Left lung (tissue), 10 donors: ENCODE results near the gene ZDHHC7. TPM values are rescaled to one million over a fixed set of nuclear protein-coding genes. Genes with fewer than 3 reads are reported as not detected.

ENCODE experiments used
- ATAC-seq: fragments of 200-7000 bp; cut with Tn5 transposase; one replicate; pipeline ENCODE4 v1.9.1; 2020; ENCODE audit warnings: moderate library complexity
- DNase-seq, 4 donors: peaks; one replicate each; pipeline ENCODE4 v3.0.0-alpha.2; 2013 to 2020
- H3K27ac ChIP-seq, 2 donors: fragments of 200-600 bp; sonication (generic) in 1 of 2; one replicate each; pipeline versions ENCODE4 v1.5.0 to v1.8.0; 2020 to 2021
- H3K27me3 ChIP-seq, 2 donors: fragments of 200-600 bp; sonication (generic) in 1 of 2; one replicate each; pipeline versions ENCODE4 v1.5.0 to v1.8.0; 2020 to 2021
- H3K36me3 ChIP-seq, 2 donors: fragments of 200-600 bp; sonication (generic) in 1 of 2; one replicate each; pipeline versions ENCODE4 v1.5.0 to v1.8.0; 2020 to 2021
- H3K4me1 ChIP-seq, 2 donors: fragments of 200-600 bp; one replicate each; pipeline ENCODE4 v1.8.0; 2021
- H3K4me3 ChIP-seq, 2 donors: fragments of 200-600 bp; sonication (generic) in 1 of 2; one replicate each; pipeline versions ENCODE4 v1.5.0 to v1.8.0; 2020 to 2021; ENCODE audit warnings: mild to moderate bottlenecking in 1 of 2
- H3K9me3 ChIP-seq, 2 donors: fragments of 200-600 bp; sonication (generic) in 1 of 2; one replicate each; pipeline versions ENCODE4 v1.5.0 to v1.8.0; 2020 to 2021
- CTCF ChIP-seq, 2 donors: fragments of 200-600 bp; sonication (generic) in 1 of 2; IDR thresholded peaks; one replicate each; pipeline versions ENCODE4 v1.5.0 to v1.8.0; 2021; ENCODE audit warnings: antibody characterized with exemption in 2 of 2
- intact Hi-C, 2 donors: fragments of 100-400 bp; cut with DNase I; formaldehyde crosslinking; loops; one replicate each; pipeline versions ENCODE4 v1.11.2 to v1.14.2; 2022
- polyA plus RNA-seq, 6 donors: library from polyadenylated mRNA; unstranded; fragments of 120-200 nt; gene quantifications; one replicate each; pipeline ENCODE4 v1.2.1, GENCODE V29; 2013; ENCODE audit not compliant: insufficient read length in 6 of 6
- total RNA-seq, 2 donors: library from RNA; stranded (reverse); fragmentation: NEBNext Ultra II Directional; extraction: Animal tissue kit (Norgen Biotek cat#: 25700); gene quantifications; one replicate each; pipeline ENCODE4 v1.2.1, GENCODE V29; 2021
- donor health status: DM: no; HTN: yes; CAD: no.
- donor health status: DM: no; HTN: no; CAD: no.

ZDHHC7 gene
- total and polyA plus RNA-seq, 8 donors = 52.5 to 82.3 (median 59.7) TPM

DNA sequence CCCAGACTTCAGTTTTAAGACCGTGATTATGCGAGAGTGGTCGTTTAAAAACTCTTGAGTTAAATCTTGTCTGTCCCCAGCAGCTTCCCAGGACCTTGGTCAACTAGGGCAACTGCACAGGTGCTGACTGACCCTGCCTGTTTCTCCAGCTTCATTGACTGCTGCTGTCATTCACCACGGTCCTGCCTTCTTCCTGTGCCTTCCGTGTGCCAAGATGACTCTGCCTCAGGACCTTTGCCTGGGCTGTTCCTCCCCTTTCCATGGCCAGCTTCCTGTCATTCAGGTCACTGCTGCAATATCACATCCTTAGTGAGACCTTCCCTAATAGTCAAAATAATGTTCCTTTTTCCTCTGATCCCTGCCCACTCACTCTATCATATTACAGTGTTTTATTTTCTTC, 20.1 kb upstream of the ZDHHC7 start:
- Histone ChIP-seq H3K27ac (no peak overlapping the region), H3K9me3 (no peaks in the 10 kb centered on the region), H3K36me3 (peaks cover 0 to 21% of the 10 kb centered on the region in 2 donors), H3K4me1 (peaks cover 8 to 45% of the 10 kb centered on the region in 2 donors), H3K4me3 (no peak overlapping the region), H3K27me3 (no peaks in the 10 kb centered on the region)
- intact Hi-C loops = no loop called here
- TF ChIP-seq CTCF (IDR thresholded peaks at IDR 0.05) = no peak
- DNase-seq (no peak), ATAC-seq (no peak)

DNA sequence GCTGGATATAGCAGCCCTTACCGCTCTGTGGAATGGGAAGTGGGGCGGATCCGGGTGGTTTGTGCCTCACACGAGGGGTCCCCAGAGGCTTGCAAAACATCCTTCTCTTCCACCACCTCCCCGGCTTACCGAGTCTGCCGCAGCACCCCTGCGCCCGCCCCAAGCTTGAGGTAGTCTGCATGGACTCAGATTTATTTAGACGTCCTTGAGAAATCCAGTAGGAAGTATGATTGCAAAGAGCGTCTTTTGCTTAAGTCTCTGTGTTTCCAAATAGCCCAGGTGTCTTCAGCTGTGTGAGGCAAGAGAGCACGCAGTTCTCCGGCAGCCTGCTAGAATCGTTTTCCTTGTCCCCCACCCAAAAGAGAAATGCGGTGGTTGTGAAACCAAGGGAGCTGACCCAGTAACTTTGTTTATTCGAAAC, 18.7 kb upstream of the ZDHHC7 start:
- Histone ChIP-seq H3K27me3 (no peaks in the 10 kb centered on the region), H3K4me1 (peaks cover 8 to 52% of the 10 kb centered on the region in 2 donors), H3K4me3 (peak overlapping the region in 1 of 2 donors; percentile 88), H3K9me3 (no peaks in the 10 kb centered on the region), H3K27ac (peak overlapping the region in 1 of 2 donors; percentile 93), H3K36me3 (peaks cover 0 to 21% of the 10 kb centered on the region in 2 donors)
- intact Hi-C loops = no loop called here
- ATAC-seq (no peak), DNase-seq (peak in 1 of 4 donors; percentile 79)
- TF ChIP-seq CTCF (IDR thresholded peaks at IDR 0.05) = no peak

GRCh38 chr16:85029408-85029784, 18.1 kb upstream of the ZDHHC7 start:
- H3K27me3 ChIP-seq = no peaks in the 10 kb centered on the region
- ATAC-seq (no peak), DNase-seq (no peak)
- H3K9me3 ChIP-seq = no peaks in the 10 kb centered on the region
- H3K4me1 ChIP-seq = peaks cover 8 to 56% of the 10 kb centered on the region in 2 donors
- intact Hi-C loops = no loop called here
- H3K4me3 ChIP-seq = peak overlapping the region in 1 of 2 donors; percentile 88
- peaks cover 0 to 17% of the 10 kb centered on the region in 2 donors for H3K36me3 ChIP-seq
- no peak for TF ChIP-seq CTCF (IDR thresholded peaks at IDR 0.05)
- peak overlapping the region in 1 of 2 donors; percentile 93 for H3K27ac ChIP-seq

DNA sequence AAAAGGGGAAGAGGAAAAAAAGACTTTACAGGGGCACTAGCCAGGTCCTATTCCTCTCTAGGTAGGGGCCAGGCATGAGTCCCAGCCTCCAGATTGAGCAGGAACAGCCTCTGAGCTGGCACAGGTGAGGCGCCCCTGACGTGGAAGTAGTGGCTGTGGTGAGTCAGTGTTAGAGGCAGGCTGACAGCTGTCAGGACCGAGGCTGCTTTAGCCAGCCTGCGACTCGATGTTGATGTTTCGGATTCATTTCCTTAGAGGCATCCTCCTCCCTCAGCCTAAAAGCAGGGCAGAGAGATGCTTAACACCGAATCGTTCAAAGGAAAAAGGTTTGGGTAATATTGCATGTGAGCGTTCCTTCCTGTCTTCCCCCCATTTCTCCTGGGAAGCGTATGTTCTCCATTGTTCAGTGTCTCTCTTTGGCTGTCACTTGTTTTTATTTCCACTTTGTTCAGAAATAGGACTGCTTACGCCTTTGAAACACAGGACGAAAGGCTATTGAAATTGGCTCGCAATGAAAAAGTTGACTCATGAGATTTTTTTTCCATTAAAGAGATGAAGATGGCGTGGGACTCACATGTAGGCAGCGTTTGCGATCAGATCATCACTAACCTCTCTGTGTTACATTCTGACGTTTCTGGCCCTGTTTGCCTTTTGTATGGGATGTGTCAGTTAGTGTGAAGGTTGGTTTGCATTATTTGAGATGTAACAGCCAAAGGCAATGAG, 17.5 kb upstream of the ZDHHC7 start:
- H3K36me3 ChIP-seq = peaks cover 0 to 16% of the 10 kb centered on the region in 2 donors
- peak overlapping the region; percentile 41 to 93 for H3K27ac ChIP-seq
- H3K4me1 ChIP-seq = peaks cover 8 to 56% of the 10 kb centered on the region in 2 donors
- intact Hi-C loops = no loop called here
- TF ChIP-seq CTCF (IDR thresholded peaks at IDR 0.05) = no peak
- H3K4me3 ChIP-seq = peak overlapping the region; percentile 66 to 88
- DNase-seq (peak in 1 of 4 donors; percentile 71), ATAC-seq (peak; percentile 34)
- no peaks in the 10 kb centered on the region for H3K27me3 ChIP-seq
- H3K9me3 ChIP-seq = no peaks in the 10 kb centered on the region

DNA sequence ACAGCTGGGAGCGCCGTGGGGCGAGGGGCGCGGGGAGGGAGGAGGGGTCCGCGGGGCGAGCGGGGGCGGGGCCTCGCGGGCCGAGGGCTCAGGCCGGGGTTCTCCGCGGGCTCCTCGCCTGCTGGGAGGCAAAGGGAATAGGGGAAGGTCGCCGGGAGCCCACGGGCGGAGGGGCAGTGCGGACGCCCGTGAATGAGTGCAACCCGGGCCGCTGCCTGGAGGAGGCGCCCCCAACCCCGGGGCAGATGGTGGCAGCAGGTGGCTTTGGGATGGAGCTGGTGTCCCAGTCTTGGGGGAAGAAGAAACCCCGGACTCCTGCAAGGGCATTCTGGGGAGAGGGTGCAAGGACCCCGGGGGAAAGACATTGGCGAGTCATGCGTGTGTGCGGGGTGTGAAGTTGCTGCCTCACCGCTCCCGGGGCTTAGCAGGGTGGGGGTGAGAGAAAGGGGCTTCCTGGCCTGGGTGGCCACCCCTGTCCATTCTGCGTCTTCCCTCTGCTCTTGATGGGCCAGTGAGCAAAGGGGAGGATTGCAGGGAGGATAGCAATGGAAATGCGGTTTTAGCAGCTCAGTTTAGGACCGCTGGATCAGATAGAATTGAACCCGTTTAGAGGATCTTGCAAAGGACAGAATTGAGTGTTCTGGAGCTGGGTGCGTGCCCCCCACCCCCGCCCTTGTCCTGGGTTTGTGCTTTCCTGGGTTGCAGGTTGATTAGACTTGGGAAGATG, 16.8 kb upstream of the ZDHHC7 start:
- ATAC-seq (peak; percentile 20), DNase-seq (no peak)
- intact Hi-C loops = no loop called here
- Histone ChIP-seq H3K27me3 (no peaks in the 10 kb centered on the region), H3K9me3 (no peaks in the 10 kb centered on the region), H3K4me3 (peak overlapping the region; percentile 66 to 88), H3K4me1 (peaks cover 8 to 56% of the 10 kb centered on the region in 2 donors), H3K36me3 (peaks cover 0 to 13% of the 10 kb centered on the region in 2 donors), H3K27ac (peak overlapping the region; percentile 89 to 93)
- no peak for TF ChIP-seq CTCF (IDR thresholded peaks at IDR 0.05)
